ENCODE measurements around the gene AKT1.

AKT1 gene

GRCh38 chr14:104725772-104726548 is 69.6 kb downstream of the AKT1 start:
- TF ChIP-seq GATA3 (IDR thresholded peaks at IDR 0.05; ENCODE audit: low read depth, low read length) (no peak), GATA2 (IDR thresholded peaks at IDR 0.05; ENCODE audit: low read depth, low read length) (no peak)

GRCh38 chr14:104724981-104725771 is 70.4 kb downstream of the AKT1 start:
- TF ChIP-seq GATA3 (IDR thresholded peaks at IDR 0.05; ENCODE audit: low read depth, low read length) (no peak), GATA2 (IDR thresholded peaks at IDR 0.05; ENCODE audit: low read depth, low read length) (no peak)

- TF ChIP-seq GATA3 (IDR thresholded peaks at IDR 0.05; ENCODE audit: low read depth, low read length) (no peak), GATA2 (IDR thresholded peaks at IDR 0.05; ENCODE audit: low read depth, low read length) (no peak)
Observed at GRCh38 chr14:104724407-104724980, 71.1 kb downstream of the AKT1 start.

- TF ChIP-seq GATA2 (IDR thresholded peaks at IDR 0.05; ENCODE audit: low read depth, low read length) (no peak), GATA3 (IDR thresholded peaks at IDR 0.05; ENCODE audit: low read depth, low read length) (no peak)
Observed at GRCh38 chr14:104723651-104724406, 71.7 kb downstream of the AKT1 start, which contains the start of gene ADSS1. ADSS1 (plus strand) TSS chr14:104724229; CDS start chr14:104724271, 42 bp downstream.

GRCh38 chr14:104722938-104723650 is 72.5 kb downstream of the AKT1 start:
- TF ChIP-seq GATA2 (IDR thresholded peaks at IDR 0.05; ENCODE audit: low read depth, low read length) (no peak), GATA3 (IDR thresholded peaks at IDR 0.05; ENCODE audit: low read depth, low read length) (no peak)

DNA sequence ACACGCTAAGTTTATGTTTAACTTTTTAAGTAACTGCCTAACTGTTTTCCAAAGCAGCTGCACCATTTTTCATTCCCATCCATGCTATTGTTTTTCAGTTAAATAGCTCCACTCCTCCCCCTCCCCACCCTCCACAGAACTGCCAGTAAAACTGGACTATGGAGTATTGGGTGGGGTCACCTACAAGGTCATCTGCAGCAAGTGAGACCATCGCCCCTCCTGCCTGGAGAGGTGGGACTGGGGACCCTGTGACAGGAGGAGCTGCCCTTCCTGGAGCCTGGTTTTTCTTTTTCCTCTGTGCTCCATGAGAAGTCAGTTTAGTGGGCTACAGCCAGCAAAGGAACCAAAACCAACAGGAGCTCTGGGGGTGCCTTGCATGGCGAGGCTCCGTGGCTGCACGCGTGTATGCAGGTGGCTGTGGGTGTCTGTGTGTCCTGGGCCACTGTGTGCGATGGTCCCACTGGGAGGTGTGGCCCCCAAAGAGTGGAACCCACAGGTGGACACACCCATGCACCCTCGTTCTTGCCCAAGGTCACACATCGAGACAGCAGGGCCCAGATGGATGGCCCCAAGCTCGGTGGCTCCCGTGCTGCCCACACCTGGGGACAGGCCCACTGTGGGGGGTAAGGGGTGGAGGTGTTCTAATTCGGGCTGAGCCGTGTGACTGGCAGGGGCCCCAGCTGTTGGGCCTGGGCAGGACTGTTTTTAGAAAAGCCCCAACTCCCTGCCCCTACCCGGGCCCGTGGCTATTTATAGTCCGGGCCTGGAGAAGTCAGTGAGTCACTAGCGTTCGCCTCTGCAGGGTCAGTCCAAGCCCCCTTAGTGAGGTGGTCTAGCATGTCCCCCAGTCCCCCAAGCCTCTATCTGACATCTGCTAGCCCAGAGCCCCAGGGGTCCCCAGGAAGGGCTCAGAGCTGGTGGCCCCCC is 73.8 kb downstream of the AKT1 start:
- TF ChIP-seq GATA2 (IDR thresholded peaks at IDR 0.05; ENCODE audit: low read depth, low read length) (no peak), GATA3 (IDR thresholded peaks at IDR 0.05; ENCODE audit: low read depth, low read length) (no peak)
